ENCODE measurements around the gene MVD. TPM values are rescaled to one million over a fixed set of nuclear protein-coding genes. Genes with fewer than 3 reads are reported as not detected.

Gene MVD
- total RNA-seq, 1 donor = 18.8 TPM

- H3K27me3 ChIP-seq (ENCODE audit: insufficient read depth, low read length) = no peaks in the 10 kb centered on the region
- H3K4me1 ChIP-seq (ENCODE audit: insufficient read depth, low read length) = peaks cover 56% of the 10 kb centered on the region
- H3K9me3 ChIP-seq (ENCODE audit: low read depth, low read length) = no peaks in the 10 kb centered on the region
- H3K4me3 ChIP-seq (ENCODE audit: low read length) = peak overlapping the region; percentile 94
Measured at GRCh38 chr16:88649195-88649923, 13.5 kb downstream of the MVD start.

DNA sequence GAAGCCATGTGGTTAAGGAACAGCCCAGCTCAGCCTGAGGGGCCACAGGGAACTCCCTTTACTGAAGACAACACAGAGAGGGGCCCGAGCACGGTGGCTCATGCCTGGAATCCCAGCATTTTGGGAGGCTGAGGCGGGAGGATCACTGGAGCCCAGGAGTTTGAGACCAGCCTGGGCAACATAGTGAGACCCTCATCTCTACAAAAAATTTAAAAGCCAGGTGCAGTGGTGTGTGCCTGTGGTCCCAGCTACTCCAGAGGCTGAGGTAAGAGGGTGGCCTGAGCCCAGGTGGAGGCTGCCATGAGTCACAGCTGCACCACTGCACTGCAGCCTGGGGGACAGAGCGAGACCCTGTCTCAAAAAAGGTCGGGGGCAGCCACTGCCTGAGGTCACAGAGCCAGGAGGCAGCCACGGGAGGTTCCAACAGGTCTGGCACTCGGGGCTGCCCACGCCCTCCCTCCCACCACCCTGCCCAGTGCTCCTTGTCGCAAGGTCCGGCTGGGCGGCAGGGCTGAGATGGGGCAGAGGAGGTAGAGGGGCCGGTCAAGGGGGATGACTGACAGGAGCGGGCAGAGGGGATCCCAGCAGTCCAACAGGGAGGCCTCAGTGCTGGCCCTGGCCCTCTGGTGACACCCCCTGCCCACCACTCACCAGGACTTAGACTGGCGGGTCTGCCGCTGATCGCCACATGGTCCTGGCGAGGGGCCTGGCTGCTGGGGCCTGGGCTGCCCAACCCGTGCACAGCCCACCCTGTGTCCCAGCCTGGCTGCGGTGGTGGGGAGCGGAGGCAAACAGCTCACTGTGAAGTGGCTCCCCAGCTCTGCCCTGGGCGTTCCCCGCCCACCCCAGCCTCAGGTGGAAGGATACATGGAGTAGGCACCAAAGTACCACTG, 15.5 kb downstream of the MVD start:
- H3K9me3 ChIP-seq (ENCODE audit: low read depth, low read length) = no peaks in the 10 kb centered on the region
- H3K27me3 ChIP-seq (ENCODE audit: insufficient read depth, low read length) = no peaks in the 10 kb centered on the region
- H3K4me3 ChIP-seq (ENCODE audit: low read length) = no peak overlapping the region
- H3K4me1 ChIP-seq (ENCODE audit: insufficient read depth, low read length) = peaks cover 53% of the 10 kb centered on the region

GRCh38 chr16:88646345-88647034, 16.4 kb downstream of the MVD start:
- no peaks in the 10 kb centered on the region for H3K9me3 ChIP-seq (ENCODE audit: low read depth, low read length)
- H3K4me3 ChIP-seq (ENCODE audit: low read length) = no peak overlapping the region
- no peaks in the 10 kb centered on the region for H3K27me3 ChIP-seq (ENCODE audit: insufficient read depth, low read length)
- peaks cover 44% of the 10 kb centered on the region for H3K4me1 ChIP-seq (ENCODE audit: insufficient read depth, low read length)

DNA sequence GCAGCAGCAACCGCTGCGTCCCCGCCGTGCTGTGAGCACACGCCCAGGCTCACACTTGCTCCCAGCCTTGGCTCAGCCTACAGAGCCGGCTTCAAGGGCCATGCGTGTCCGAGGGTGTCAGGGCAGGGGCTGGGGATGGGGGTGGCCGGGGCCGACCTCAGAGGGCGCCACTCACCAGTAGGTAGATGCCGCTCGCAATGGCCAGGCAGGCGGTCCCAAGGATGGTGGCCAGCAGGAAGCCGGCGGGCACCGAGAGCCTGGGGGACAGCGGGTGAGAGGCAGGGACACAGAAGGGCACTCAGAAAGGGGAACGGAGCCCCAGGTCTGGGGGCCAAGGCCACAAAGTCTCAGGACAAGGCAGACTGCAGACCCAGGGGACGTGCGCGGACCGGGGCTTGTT, 16.9 kb downstream of the MVD start:
- peaks cover 40% of the 10 kb centered on the region for H3K4me1 ChIP-seq (ENCODE audit: insufficient read depth, low read length)
- H3K27me3 ChIP-seq (ENCODE audit: insufficient read depth, low read length) = no peaks in the 10 kb centered on the region
- no peaks in the 10 kb centered on the region for H3K9me3 ChIP-seq (ENCODE audit: low read depth, low read length)
- H3K4me3 ChIP-seq (ENCODE audit: low read length) = no peak overlapping the region

GRCh38 chr16:88645455-88645854, 17.4 kb downstream of the MVD start:
- Histone ChIP-seq H3K4me3 (ENCODE audit: low read length) (no peak overlapping the region), H3K9me3 (ENCODE audit: low read depth, low read length) (no peaks in the 10 kb centered on the region), H3K4me1 (ENCODE audit: insufficient read depth, low read length) (peaks cover 45% of the 10 kb centered on the region), H3K27me3 (ENCODE audit: insufficient read depth, low read length) (peaks cover 2% of the 10 kb centered on the region)

- no peak overlapping the region for H3K4me3 ChIP-seq (ENCODE audit: low read length)
- H3K4me1 ChIP-seq (ENCODE audit: insufficient read depth, low read length) = peaks cover 46% of the 10 kb centered on the region
- H3K9me3 ChIP-seq (ENCODE audit: low read depth, low read length) = no peaks in the 10 kb centered on the region
- peaks cover 8% of the 10 kb centered on the region for H3K27me3 ChIP-seq (ENCODE audit: insufficient read depth, low read length)
Measured at GRCh38 chr16:88643644-88643932, 19.3 kb downstream of the MVD start.

- Histone ChIP-seq H3K27me3 (ENCODE audit: insufficient read depth, low read length) (peaks cover 8% of the 10 kb centered on the region), H3K4me3 (ENCODE audit: low read length) (no peak overlapping the region), H3K4me1 (ENCODE audit: insufficient read depth, low read length) (peaks cover 46% of the 10 kb centered on the region), H3K9me3 (ENCODE audit: low read depth, low read length) (no peaks in the 10 kb centered on the region)
Measured at GRCh38 chr16:88642881-88643643, 19.8 kb downstream of the MVD start.

DNA sequence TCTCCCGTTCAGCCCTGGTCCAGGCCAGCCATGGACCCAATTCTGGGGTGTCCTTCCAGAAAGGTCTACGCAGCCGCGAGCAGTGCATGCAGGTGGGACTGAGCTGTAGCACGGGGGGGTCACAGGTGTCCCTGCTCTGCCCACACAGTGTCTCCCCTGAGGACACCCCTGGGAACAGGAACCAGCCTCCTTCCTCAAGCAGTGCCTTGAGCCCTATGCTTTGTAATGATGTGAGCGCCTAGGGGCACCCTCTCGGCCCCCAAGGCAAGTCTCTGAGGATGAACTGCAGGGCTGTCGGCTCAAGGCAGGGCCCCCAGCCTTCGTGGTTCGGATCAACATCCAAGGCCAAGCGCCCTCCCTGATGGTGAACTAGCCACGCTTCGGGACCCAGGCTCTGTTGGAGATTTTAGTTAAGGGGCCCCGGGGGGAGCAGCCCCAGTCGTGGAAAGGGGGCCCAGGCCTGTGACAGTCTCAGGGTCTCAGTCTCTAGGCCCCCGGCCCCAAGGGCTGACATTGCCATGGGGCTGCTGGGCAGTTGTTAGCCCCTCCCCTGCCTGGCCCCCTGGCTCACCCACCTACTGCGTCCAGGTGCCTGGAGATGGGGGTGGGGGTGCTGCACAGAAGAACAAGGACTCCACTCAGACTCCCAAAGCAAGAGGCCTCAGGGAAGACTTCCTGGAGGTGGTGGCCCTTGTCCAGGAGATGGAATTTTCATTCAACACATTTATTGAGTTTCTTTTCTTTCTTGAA, 22.2 kb downstream of the MVD start:
- Histone ChIP-seq H3K27me3 (ENCODE audit: insufficient read depth, low read length) (peaks cover 8% of the 10 kb centered on the region), H3K4me1 (ENCODE audit: insufficient read depth, low read length) (peaks cover 48% of the 10 kb centered on the region), H3K9me3 (ENCODE audit: low read depth, low read length) (no peaks in the 10 kb centered on the region), H3K4me3 (ENCODE audit: low read length) (no peak overlapping the region)

DNA sequence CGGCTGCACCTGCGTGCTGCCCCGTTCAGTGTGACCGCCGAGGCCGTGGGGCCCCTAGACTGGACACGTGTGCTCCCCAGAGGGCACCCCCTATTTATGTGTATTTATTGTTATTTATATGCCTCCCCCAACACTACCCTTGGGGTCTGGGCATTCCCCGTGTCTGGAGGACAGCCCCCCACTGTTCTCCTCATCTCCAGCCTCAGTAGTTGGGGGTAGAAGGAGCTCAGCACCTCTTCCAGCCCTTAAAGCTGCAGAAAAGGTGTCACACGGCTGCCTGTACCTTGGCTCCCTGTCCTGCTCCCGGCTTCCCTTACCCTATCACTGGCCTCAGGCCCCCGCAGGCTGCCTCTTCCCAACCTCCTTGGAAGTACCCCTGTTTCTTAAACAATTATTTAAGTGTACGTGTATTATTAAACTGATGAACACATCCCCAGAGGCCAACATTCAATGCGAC, 22.8 kb downstream of the MVD start:
- Histone ChIP-seq H3K27me3 (ENCODE audit: insufficient read depth, low read length) (peaks cover 8% of the 10 kb centered on the region), H3K4me3 (ENCODE audit: low read length) (no peak overlapping the region)

DNA sequence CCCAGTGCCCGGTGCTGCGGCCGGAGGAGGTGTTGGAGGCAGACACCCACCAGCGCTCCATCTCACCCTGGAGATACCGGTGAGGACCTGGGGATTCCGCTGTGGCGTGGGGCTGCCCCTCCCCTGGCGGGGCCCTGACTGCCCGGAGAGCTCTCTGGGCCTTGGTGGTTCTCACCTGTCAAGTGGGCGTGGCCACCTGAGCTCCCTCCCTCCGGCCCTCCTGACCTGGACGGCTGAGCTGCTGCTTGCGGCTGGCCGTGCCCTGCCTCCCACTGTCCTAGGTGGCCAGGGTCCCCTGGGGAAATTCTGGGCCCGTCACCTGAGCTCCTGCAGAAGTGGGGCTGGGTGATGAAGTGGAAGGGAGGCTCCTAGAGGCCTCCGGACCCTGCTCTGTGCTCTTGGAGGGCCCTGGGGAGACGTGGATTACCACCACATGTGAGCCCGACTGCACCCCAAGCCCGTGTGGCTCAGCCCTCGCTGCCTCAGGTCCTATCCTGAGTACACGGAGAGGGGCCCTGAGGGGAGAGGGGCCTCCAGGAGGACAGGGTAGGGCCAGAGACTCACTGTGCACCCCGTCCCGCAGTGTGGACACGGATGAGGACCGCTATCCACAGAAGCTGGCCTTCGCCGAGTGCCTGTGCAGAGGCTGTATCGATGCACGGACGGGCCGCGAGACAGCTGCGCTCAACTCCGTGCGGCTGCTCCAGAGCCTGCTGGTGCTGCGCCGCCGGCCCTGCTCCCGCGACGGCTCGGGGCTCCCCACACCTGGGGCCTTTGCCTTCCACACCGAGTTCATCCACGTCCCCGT, 23.5 kb downstream of the MVD start:
- no peaks in the 10 kb centered on the region for H3K9me3 ChIP-seq (ENCODE audit: low read depth, low read length)
- H3K4me3 ChIP-seq (ENCODE audit: low read length) = no peak overlapping the region
- H3K27me3 ChIP-seq (ENCODE audit: insufficient read depth, low read length) = peaks cover 8% of the 10 kb centered on the region
- peaks cover 55% of the 10 kb centered on the region for H3K4me1 ChIP-seq (ENCODE audit: insufficient read depth, low read length)

More for the DNA sequence above, 22.8 kb downstream of the MVD start:
- Histone ChIP-seq H3K9me3 (ENCODE audit: low read depth, low read length) (no peaks in the 10 kb centered on the region), H3K4me1 (ENCODE audit: insufficient read depth, low read length) (peaks cover 50% of the 10 kb centered on the region)

DNA sequence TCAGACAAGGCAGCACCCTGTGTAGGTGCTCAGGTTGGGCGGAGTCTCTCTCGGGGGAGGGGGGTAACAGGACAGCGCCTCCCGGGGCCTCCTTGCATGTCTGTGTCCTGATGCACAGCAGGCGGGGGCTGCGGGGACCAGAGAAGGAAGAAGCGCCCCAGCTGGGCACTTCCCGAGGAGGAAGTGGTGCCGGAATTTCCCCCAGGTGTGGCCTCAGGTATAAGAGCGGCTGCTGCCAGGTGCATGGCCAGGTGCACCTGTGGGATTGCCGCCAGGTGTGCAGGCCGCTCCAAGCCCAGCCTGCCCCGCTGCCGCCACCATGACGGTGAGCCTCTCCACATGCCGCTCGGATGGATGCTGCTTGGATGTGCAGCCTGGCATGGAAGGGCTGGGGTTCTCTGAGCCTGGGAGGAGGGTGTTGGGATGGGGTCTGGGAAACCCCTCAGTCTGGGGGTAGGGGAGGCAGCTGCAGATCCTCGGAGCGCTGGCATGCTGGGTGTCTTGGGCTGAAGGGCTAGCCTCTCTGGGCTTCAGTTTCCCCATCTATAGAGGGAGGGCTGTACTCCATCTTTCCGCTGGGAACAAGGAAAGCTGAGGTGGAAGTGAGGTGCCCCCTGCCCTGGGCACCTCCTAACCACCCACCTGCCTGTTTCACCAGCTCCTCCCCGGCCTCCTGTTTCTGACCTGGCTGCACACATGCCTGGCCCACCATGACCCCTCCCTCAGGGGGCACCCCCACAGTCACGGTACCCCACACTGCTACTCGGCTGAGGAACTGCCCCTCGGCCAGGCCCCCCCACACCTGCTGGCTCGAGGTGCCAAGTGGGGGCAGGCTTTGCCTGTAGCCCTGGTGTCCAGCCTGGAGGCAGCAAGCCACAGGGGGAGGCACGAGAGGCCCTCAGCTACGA, 24.3 kb downstream of the MVD start, which contains the start of gene IL17C:
Gene IL17C (plus strand): TSS at position 250 of the 908 bp plus-strand sequence. CDS start 70 bp downstream, at position 320.
- Histone ChIP-seq H3K27me3 (ENCODE audit: insufficient read depth, low read length) (peaks cover 8% of the 10 kb centered on the region), H3K4me1 (ENCODE audit: insufficient read depth, low read length) (peaks cover 63% of the 10 kb centered on the region), H3K9me3 (ENCODE audit: low read depth, low read length) (no peaks in the 10 kb centered on the region), H3K4me3 (ENCODE audit: low read length) (no peak within 1 kb of the TSS)

DNA sequence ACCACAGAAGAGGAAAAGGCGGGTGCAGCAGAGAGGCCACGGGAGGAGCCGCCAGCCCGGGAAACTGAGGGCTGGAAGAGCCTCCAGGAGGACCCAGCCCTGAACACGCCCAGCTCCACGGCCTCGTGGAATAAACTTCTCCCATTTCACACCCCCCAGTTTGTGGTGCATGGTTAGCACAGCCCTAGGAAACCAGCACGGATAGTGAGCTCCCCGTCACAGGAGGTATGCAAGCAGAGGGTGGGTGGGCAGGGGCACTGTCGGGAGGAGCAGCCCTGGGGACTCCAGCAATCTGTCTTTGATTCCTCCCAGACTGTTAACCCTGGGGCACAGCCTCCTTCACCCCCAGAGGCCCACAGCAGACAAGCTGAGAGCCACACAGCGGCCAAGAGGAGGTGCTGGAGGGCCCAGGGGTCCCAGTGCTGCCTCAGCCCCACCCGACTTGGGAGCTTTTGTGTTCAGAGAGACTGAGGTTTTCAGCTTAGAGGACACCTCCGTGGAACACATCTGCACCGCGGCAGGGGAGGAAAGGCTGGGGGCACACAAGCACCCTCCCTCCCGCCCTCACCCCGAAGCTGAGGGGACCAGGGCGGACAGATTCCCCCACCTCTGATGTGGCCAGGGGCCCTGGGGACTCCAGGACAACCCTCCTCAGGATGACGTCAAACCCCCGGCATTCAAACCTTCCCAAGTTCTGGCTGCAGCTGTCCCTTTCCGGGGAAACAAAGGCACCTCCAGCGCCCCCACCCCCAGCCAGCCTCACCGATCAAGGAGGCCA, 26.2 kb downstream of the MVD start:
- Histone ChIP-seq H3K4me3 (ENCODE audit: low read length) (no peak overlapping the region), H3K27me3 (ENCODE audit: insufficient read depth, low read length) (peaks cover 8% of the 10 kb centered on the region), H3K9me3 (ENCODE audit: low read depth, low read length) (no peaks in the 10 kb centered on the region), H3K4me1 (ENCODE audit: insufficient read depth, low read length) (peaks cover 68% of the 10 kb centered on the region)
